ENCODE measurements around the gene LASP1NB.
"Not testable (repeated sequence)": the region's sequence is repeated elsewhere in the genome, so short reads cannot be mapped to it uniquely, and the experiment has no call there.

LASP1NB gene

GRCh38 chr17:38918916-38919315 is 6.5 kb upstream of the LASP1NB start:
- DNase-seq = no peak

- no peak for DNase-seq
Observed at GRCh38 chr17:38919316-38920078, 5.9 kb upstream of the LASP1NB start.

GRCh38 chr17:38920374-38921291 is 4.8 kb upstream of the LASP1NB start:
- DNase-seq = no peak

DNA sequence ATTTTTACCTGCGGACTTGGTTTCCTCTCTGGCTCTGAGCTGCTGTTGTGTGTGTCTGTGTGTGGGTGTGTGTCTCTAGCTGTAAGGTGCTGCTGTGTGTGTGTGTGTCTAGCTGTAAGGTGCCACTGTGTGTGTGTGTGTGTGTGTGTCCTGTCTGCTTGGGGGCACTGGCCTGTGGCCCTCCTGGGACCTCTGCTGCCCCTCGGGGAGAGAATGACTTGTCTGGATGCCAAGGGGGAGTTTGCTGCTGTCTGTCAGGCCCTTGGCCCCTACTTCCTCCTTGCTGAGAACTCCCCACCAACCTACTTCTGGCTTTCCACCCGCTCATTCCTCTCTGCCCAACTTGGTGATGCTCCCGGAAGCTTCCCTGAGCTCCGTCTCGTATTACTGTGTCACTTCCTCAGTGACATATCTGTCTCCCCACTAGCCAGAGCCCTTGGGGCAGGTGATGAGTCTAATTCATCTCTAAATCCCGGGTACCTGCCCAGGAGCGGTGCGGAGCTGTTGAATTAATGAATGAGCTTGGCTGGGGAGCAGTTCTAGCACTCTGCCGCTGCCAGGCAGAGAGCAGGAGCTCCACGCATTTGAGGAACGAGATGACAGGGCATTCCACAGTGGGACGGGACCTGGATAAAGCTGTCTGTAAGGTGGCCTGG is 3.5 kb upstream of the LASP1NB start:
- DNase-seq = no peak

- DNase-seq = no peak
Observed at GRCh38 chr17:38922538-38923297, 2.7 kb upstream of the LASP1NB start.

GRCh38 chr17:38926293-38927070 is 1.1 kb downstream of the LASP1NB start:
- DNase-seq = no peak

DNA sequence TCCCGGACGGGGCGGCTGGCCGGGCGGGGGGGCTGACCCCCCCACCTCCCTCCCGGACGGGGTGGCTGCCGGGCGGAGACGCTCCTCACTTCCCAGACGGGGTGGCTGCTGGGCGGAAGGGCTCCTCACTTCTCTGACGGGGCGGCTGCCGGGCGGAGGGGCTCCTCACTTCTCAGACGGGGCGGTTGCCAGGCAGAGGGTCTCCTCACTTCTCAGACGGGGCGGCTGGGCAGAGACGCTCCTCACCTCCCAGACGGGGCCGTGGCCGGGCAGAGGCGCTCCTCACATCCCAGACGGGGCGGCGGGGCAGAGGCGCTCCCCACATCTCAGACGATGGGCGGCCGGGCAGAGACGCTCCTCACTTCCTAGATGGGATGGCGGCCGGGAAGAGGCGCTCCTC is 5.4 kb downstream of the LASP1NB start:
- not testable (repeated sequence) for DNase-seq

DNA sequence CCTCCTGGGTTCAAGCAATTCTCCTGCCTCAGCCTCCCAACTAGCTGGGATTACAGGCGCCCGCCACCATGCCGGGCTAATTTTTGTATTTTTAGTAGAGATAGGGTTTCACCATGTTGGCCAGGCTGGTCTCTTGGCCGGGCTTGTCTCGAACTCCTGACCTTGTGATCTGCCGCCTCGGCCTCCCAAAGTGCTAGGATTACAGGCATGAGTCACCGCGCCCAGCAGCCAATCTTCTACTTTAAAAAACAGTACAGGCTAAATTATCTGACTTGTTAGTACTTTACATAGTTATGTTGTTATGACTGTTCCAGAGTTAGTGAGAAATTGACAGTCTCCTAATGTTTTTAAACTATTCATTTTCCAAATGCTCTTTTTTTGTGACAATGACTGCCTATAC is 8.5 kb downstream of the LASP1NB start:
- not testable (repeated sequence) for DNase-seq

GRCh38 chr17:38939987-38940386 is 14.6 kb downstream of the LASP1NB start:
- DNase-seq = no peak

DNA sequence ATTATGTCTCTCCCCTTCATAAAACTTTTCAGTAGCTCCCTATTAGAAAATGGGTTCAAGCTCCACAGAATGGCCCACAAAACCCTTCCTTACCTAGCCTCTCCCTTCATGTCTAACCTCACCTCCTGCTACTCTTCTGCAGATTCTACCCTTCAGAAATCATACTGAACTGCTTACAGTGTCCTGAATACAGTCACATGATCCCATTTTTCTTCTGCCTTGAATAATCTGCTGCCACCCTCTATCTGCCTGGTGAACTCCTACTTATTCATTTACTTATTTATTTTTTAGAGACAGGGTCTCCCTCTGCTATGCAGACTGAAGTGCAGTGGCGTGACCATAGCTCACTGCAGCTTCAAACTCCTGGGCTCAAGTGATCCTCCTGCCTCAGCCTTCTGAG is 15.0 kb downstream of the LASP1NB start:
- no peak for DNase-seq

- DNase-seq = no peak
Observed at GRCh38 chr17:38942696-38943334, 17.4 kb downstream of the LASP1NB start.

DNA sequence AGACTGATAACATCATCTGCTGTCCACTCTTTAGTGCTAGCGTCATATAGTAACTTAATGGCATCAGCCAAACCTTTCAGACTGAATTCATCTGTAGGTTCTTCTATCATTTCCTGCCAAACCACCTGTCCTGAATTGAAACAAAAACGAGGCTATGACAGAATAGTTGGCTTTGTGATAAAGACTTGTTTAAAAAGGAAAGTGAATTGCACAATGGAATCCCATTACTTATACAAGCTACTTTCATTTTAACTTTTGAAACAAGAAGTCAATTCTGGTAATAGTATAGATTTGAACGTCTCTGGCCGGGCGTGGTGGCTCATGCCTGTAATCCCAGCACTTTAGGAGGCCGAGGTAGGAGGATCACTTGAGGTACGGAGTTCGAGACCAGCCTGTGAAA is 18.2 kb downstream of the LASP1NB start:
- no peak for DNase-seq

- no peak for DNase-seq
Observed at GRCh38 chr17:38947189-38947588, 21.8 kb downstream of the LASP1NB start.

- not testable (repeated sequence) for DNase-seq
Observed at GRCh38 chr17:38953800-38954199, 28.4 kb downstream of the LASP1NB start.

- DNase-seq = no peak
Observed at GRCh38 chr17:38958326-38958725, 32.9 kb downstream of the LASP1NB start.

- no peak for DNase-seq
Observed at GRCh38 chr17:38958756-38959155, 33.3 kb downstream of the LASP1NB start.

GRCh38 chr17:38959508-38959907 is 34.1 kb downstream of the LASP1NB start:
- no peak for DNase-seq

DNA sequence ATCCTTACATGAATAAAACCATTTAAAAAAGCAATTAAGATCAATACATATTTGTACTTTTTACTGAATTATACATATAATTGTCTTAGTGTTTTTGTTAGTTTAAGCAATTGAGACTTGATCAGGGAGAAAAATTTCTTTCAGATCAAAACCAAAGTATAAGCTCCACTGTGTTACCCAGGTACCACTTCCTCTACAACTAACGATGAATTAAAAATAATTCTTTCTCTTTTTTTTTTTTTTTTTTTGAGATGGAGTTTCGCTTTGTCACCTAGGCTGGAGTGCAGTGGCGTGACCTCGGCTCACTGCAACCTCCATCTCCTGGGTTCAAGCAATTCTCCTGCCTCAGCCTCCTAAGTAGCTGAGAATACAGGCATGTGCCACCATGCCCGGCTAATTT is 35.0 kb downstream of the LASP1NB start:
- DNase-seq = peak; percentile 12

DNA sequence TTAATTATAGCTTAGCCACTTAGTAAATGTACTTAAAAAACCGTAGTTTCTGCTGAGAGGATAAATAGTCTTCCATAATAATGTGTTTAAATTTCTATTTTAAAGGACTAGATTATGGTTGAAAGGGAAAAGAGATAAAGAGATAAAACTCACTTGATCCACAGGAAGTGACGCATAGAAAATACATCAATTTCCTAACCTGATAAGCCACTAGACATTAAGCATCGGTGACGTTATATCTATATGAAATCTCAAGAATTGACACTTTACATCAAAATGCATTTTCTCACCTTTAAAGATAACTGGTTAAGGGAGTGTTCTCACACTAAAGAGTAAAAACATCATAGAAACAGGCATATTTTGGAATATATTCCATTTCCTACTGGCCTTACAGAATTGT is 36.0 kb downstream of the LASP1NB start:
- DNase-seq = peak; percentile 15

DNA sequence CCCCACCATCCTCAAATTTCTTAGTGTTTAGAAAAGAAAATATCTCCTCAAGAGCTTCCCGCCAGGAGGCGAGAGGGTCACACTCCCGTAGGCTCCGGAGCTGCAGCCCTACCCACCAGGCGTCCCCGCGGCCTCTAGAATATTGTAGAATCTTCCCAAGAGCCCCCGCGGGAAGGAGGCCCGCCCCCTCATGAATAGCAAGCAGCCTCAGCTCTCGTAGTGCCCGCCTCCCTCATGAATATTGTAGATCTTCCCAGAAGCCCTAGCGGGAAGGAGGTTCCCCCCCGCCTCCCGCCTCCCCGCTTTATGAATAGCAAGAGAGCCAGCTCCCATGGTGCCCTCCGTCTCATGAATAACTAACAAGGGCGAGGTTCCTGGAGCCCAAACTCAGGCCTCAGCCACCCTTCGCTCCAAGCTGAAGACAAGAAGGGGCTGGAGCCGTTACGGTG is 41.9 kb downstream of the LASP1NB start, which contains the start of gene FBXO47:
Gene FBXO47 (minus strand): TSS at position 114 of the 449 bp plus-strand sequence. CDS start 4,378 bp downstream, outside the sequence.
- peak; percentile 85 for DNase-seq

DNA sequence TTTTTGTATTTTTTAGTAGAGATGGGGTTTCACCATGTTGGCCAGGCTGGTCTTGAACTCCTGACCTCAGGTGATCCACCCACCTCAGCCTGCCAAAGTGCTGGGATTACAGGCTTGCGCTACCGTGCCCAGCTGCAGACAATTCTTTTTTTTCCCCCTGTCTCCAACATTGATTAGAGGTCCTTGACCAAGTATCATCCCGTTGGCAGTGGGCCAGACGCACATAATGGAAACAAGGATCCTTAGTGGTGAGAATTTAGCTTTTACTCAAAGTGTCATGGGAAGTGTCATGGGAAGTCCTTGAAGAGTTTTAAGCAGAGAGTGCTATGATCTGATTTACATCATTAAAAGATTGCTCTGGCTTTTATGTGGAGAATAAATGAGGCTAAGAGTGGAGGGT is 43.9 kb downstream of the LASP1NB start:
- no peak for DNase-seq

Measured in CD4-positive, alpha-beta T cell treated with Interleukin-12 subunit alpha and Interleukin-12 subunit beta, for 1 hour (primary cell).